Measurements from ENCODE around the gene APOL3.
"Not testable (repeated sequence)": the region's sequence is repeated elsewhere in the genome, so short reads cannot be mapped to it uniquely, and the experiment has no call there.

The APOL3 gene

GRCh38 chr22:36156515-36157419 is 3.8 kb downstream of the APOL3 start:
- no peak for DNase-seq

GRCh38 chr22:36156119-36156514 is 4.4 kb downstream of the APOL3 start:
- DNase-seq: no peak

- no peak for DNase-seq
These were observed 4.9 kb downstream of the APOL3 start for GRCh38 chr22:36155702-36156101.

- DNase-seq: no peak
These were observed 6.1 kb downstream of the APOL3 start for GRCh38 chr22:36154423-36154945.

GRCh38 chr22:36153501-36154422 is 6.8 kb downstream of the APOL3 start:
- no peak for DNase-seq

- not testable (repeated sequence) for DNase-seq
These were observed 7.7 kb downstream of the APOL3 start for GRCh38 chr22:36152821-36153220.

- DNase-seq: no peak
These were observed 8.5 kb downstream of the APOL3 start for GRCh38 chr22:36152088-36152487.

- no peak for DNase-seq
These were observed 9.5 kb downstream of the APOL3 start for GRCh38 chr22:36151006-36151595.

- DNase-seq: no peak
These were observed 11.1 kb downstream of the APOL3 start for GRCh38 chr22:36149441-36149840.

GRCh38 chr22:36148411-36148810 is 12.1 kb downstream of the APOL3 start:
- no peak for DNase-seq

GRCh38 chr22:36147196-36147791 is 13.3 kb downstream of the APOL3 start:
- DNase-seq: no peak

- DNase-seq: no peak
These were observed 14.7 kb downstream of the APOL3 start for GRCh38 chr22:36145881-36146280.

GRCh38 chr22:36144886-36145541 is 15.5 kb downstream of the APOL3 start:
- DNase-seq: no peak

- no peak for DNase-seq
These were observed 16.6 kb downstream of the APOL3 start for GRCh38 chr22:36143956-36144355.

- DNase-seq: no peak
These were observed 17.3 kb downstream of the APOL3 start for GRCh38 chr22:36143066-36143815.

- no peak for DNase-seq
These were observed 19.1 kb downstream of the APOL3 start for GRCh38 chr22:36141481-36141880.

- not testable (repeated sequence) for DNase-seq
These were observed 21.8 kb downstream of the APOL3 start for GRCh38 chr22:36138709-36139108.

GRCh38 chr22:36136988-36137387 is 23.6 kb downstream of the APOL3 start:
- DNase-seq: no peak

GRCh38 chr22:36136475-36136874 is 24.1 kb downstream of the APOL3 start:
- no peak for DNase-seq

GRCh38 chr22:36135306-36135980 is 25.1 kb downstream of the APOL3 start:
- no peak for DNase-seq

- DNase-seq: no peak
These were observed 26.4 kb downstream of the APOL3 start for GRCh38 chr22:36134182-36134581.
